Natural killer cell (primary cell): ENCODE measurements around the gene ZNF786. TPM values are rescaled to one million over a fixed set of nuclear protein-coding genes. Genes with fewer than 3 reads are reported as not detected.

ENCODE experiments used
- ATAC-seq, 3 donors: fragments of 150-1000 bp in 2 of 3; fragments of 200-7000 bp in 1 of 3; cut with Tn5 transposase; 1 replicate in 1 of 3; 2 replicates in 2 of 3; pipeline ENCODE4 v1.10.0; 2021; ENCODE audit warnings: mild to moderate bottlenecking in 2 of 3, moderate library complexity in 2 of 3
- DNase-seq, 2 donors: peaks; one replicate each; pipeline versions ENCODE4 v3.0.0 to v3.0.0-alpha.2; 2013 to 2021; ENCODE audit warnings: mixed read lengths in 1 of 2
- H3K27ac ChIP-seq: one replicate; pipeline ENCODE4 v1.5.1; 2013; ENCODE audit warnings: mild to moderate bottlenecking, low read length
- H3K27me3 ChIP-seq: one replicate; pipeline ENCODE4 v1.6.1; 2013; ENCODE audit warnings: low read length; ENCODE audit not compliant: control insufficient read depth, insufficient read depth
- H3K36me3 ChIP-seq: one replicate; pipeline ENCODE4 v1.6.1; 2013; ENCODE audit warnings: low read length; ENCODE audit not compliant: control insufficient read depth, insufficient read depth
- H3K4me1 ChIP-seq: one replicate; pipeline ENCODE4 v1.6.1; 2013; ENCODE audit warnings: low read length; ENCODE audit not compliant: control insufficient read depth, insufficient read depth
- H3K4me3 ChIP-seq: one replicate; pipeline ENCODE4 v1.5.1; 2013; ENCODE audit warnings: low read length
- H3K9me3 ChIP-seq: one replicate; pipeline ENCODE4 v1.6.1; 2013; ENCODE audit warnings: low read length; ENCODE audit not compliant: control insufficient read depth, insufficient read depth
- H3K27ac Mint-ChIP-seq, 2 donors: one replicate each; pipeline ENCODE4 v1.8.0; 2022; ENCODE audit warnings: mild to moderate bottlenecking in 2 of 2, mixed read lengths in 2 of 2, moderate library complexity in 1 of 2
- H3K27me3 Mint-ChIP-seq, 2 donors: one replicate each; pipeline ENCODE4 v1.8.0; 2022; ENCODE audit warnings: low read depth in 2 of 2, mixed read lengths in 2 of 2
- H3K36me3 Mint-ChIP-seq: one replicate; pipeline ENCODE4 v1.8.0; 2022; ENCODE audit warnings: mixed read lengths
- H3K4me1 Mint-ChIP-seq, 2 donors: one replicate each; pipeline ENCODE4 v1.8.0; 2022; ENCODE audit warnings: mixed read lengths in 2 of 2
- H3K4me3 Mint-ChIP-seq: one replicate; pipeline ENCODE4 v1.8.0; 2022; ENCODE audit warnings: mild to moderate bottlenecking, moderate library complexity, mixed read lengths
- H3K9me3 Mint-ChIP-seq, 2 donors: one replicate each; pipeline ENCODE4 v1.8.0; 2022; ENCODE audit warnings: mixed read lengths in 2 of 2
- CTCF ChIP-seq: fragments of 200-600 bp; IDR thresholded peaks from one replicate; pipeline ENCODE4 v1.8.0; 2022; ENCODE audit warnings: antibody characterized with exemption
- WGBS: methylation state at CpG from one replicate; pipeline ENCODE4 v1.1.7; 2013; ENCODE audit warnings: missing lambda C conversion rate; ENCODE audit not compliant: insufficient coverage; 5-methylcytosine and 5-hydroxymethylcytosine counted together
- intact Hi-C: fragments of 100-400 bp; cut with micrococcal nuclease; formaldehyde crosslinking; loops from one replicate; pipeline ENCODE4 v1.14.2; 2022
- total RNA-seq, 4 donors: library from RNA; stranded (reverse); fragments of 120-200 nt in 1 of 4; gene quantifications; one replicate each; pipeline versions ENCODE4 v1.2.3 to v1.2.4, GENCODE V29; 2013 to 2022

ZNF786 gene
- 1 to 10 TPM; 3.2 to 9.1 (median 4.6) TPM for total RNA-seq
- total RNA-seq (2013): 11.7 TPM

DNA sequence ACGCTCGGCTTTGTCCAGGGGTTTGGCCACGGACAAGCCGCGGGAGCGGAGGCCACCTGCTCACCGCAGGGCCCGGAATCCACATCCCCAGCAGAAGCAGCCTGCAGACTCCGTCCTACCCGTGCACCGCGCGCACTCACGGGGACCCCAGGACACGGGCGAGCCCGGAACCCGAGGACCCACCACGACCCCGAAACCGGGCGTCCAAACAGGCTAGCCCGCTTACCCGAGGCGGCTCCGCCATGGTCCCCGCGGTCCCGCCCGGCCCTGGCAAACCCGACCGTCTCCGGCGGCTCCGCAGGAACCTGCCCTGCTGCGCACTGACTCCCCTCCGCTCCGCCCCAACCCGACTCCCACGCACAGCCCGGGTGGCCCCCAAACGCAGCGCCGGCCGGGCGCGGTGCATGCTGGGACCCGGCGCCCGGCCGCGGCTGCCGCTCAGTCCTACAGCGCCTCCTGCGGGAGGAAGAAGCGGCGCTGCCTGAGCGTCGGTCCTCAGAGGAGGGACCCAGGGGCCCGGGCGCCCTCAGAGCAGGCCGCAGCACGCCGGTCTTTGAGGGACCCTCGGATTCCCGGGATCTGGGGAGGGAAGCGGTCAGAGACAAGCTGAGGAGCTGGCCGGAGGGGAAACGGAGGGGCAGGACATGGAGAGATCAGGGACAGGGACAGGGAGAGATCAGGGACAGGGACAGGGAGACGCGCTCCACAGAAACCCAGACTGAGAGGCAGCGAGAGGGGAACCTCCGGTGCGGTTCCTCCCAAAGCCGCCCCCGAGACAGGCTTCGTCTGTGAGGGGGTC, at the start of gene ZNF786:
Gene ZNF786 (minus strand): TSS at position 322 of the 799 bp plus-strand sequence. CDS start 78 bp downstream, at position 244.
- H3K4me3 ChIP-seq: peak within 1 kb of the TSS; percentile 98
- H3K27me3 ChIP-seq: no peaks in the 10 kb centered on the region
- ATAC-seq (peak; percentile 83 to 96 (median 85)), DNase-seq (peak; percentile 88 to 97)
- H3K9me3 ChIP-seq: no peaks in the 10 kb centered on the region
- H3K4me1 Mint-ChIP-seq: peaks cover 39 to 47% of the 10 kb centered on the region in 2 donors
- H3K27ac ChIP-seq: peak within 1 kb of the TSS; percentile 81
- no peaks in the 10 kb centered on the region for H3K9me3 Mint-ChIP-seq
- under 1% methylated on average over 77 of the region's 77 CpGs for WGBS
- H3K27me3 Mint-ChIP-seq: no peaks in the 10 kb centered on the region
- no peaks in the 10 kb centered on the region for H3K36me3 Mint-ChIP-seq
- peaks cover 37% of the 10 kb centered on the region for H3K4me1 ChIP-seq
- no peaks in the 10 kb centered on the region for H3K36me3 ChIP-seq
- peak within 1 kb of the TSS; percentile 99 for H3K4me3 Mint-ChIP-seq
- peak; percentile 90 for TF ChIP-seq CTCF
- intact Hi-C loops: loop anchor here (1.0 to 10.0 kb wide), 7 partner anchors 26 to 206 kb away; partner anchors contain the start of genes EZH2, PDIA4, ZNF398 and ZNF425
- H3K27ac Mint-ChIP-seq: peak within 1 kb of the TSS; percentile 95 to 97

DNA sequence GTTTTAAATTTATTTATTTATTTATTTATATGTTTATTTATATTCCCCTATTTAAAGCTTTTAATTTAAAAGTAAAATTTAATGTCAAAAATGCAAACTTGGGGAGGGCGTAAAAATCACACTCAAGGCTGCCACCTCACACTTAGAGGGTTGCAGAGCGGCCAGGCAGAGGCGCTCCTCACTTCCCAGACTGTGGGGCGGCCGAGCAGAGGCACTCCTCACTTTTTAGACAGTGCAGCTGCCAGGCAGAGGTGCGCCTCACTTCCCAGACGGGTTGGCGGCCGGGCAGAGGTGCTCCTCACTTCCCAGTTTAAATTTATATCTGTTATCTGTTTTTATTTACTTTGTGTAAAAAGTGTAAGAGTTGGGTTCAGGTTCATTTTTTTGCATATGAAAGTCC, 45.6 kb upstream of the ZNF786 start:
- no peak overlapping the region for H3K27ac Mint-ChIP-seq
- no peak for TF ChIP-seq CTCF

DNA sequence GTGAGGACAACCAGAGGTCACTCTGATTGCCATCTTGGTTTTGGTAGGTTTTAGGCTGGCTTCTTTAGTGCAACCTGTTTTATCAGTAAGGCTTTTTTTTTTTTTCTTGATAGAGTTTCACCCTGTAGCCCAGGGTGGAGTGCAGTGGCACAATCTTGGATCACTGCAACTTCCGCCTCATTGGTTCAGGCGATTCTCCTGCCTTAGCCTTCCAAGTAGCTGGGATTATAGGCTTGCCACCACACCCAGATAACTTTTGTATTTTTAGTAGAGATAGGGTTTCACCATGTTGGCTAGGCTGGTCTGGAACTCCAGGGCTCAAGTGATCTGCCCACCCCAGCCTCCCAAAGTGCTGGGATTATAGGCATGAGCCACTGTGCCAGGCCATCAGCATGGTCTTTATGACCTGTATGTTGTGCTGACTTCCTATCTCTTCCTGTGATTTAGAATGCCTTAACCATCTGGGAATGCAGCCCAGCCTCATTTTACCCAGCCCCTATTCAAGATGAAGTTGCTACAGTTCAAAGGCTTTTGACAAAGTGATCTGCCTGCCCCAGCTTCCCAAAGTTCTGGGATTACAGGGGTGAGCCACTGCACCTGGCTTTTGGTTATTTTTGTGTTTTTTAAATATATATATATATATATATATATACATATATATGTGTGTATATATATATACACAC, 42.7 kb upstream of the ZNF786 start:
- Mint-ChIP-seq H3K4me1 (peaks cover 0 to under 1% of the 10 kb centered on the region in 2 donors), H3K27me3 (no peaks in the 10 kb centered on the region), H3K36me3 (peaks cover 10% of the 10 kb centered on the region), H3K4me3 (no peak overlapping the region), H3K9me3 (peaks cover 0 to 4% of the 10 kb centered on the region in 2 donors), H3K27ac (no peak overlapping the region)
- Histone ChIP-seq H3K27me3 (no peaks in the 10 kb centered on the region), H3K4me1 (no peaks in the 10 kb centered on the region), H3K9me3 (peaks cover 14% of the 10 kb centered on the region), H3K36me3 (peaks cover 11% of the 10 kb centered on the region), H3K4me3 (no peak overlapping the region), H3K27ac (no peak overlapping the region)
- intact Hi-C loops: no loop called here
- DNase-seq (no peak), ATAC-seq (no peak)
- WGBS: 100% methylated on average over 2 of the region's 2 CpGs
- no peak for TF ChIP-seq CTCF

More for the DNA sequence above, 45.6 kb upstream of the ZNF786 start:
- no peak for ATAC-seq
- H3K4me1 Mint-ChIP-seq: no peaks in the 10 kb centered on the region
- no peak for DNase-seq
- H3K4me1 ChIP-seq: no peaks in the 10 kb centered on the region
- no peak overlapping the region for H3K27ac ChIP-seq
- WGBS: 98% methylated on average over 6 of the region's 9 CpGs
- H3K9me3 ChIP-seq: peaks cover 4% of the 10 kb centered on the region
- H3K27me3 Mint-ChIP-seq: no peaks in the 10 kb centered on the region
- peaks cover 2% of the 10 kb centered on the region for H3K36me3 ChIP-seq
- peaks cover 1% of the 10 kb centered on the region for H3K36me3 Mint-ChIP-seq
- no peaks in the 10 kb centered on the region for H3K27me3 ChIP-seq
- no peak overlapping the region for H3K4me3 ChIP-seq
- intact Hi-C loops: no loop called here
- H3K4me3 Mint-ChIP-seq: no peak overlapping the region
- no peaks in the 10 kb centered on the region for H3K9me3 Mint-ChIP-seq
